ENCODE data around the gene SLX4IP. TPM values are rescaled to one million over a fixed set of nuclear protein-coding genes. Genes with fewer than 3 reads are reported as not detected.
A peak's percentile ranks its signal among the peaks of the same experiment; 100 is the strongest.

Gene SLX4IP
- total RNA-seq, 2 donors from 2014 or later: 4.7 to 5.8 TPM

- no peak for TF ChIP-seq CTCF (IDR thresholded peaks at IDR 0.05)
- peaks cover 14 to 37% of the 10 kb centered on the region in 2 donors for H3K4me1 ChIP-seq (ENCODE audit: control insufficient read depth in 1 of 2, low read depth in 2 of 2)
- H3K36me3 ChIP-seq: no peaks in the 10 kb centered on the region
- H3K27ac ChIP-seq: no peak overlapping the region
- DNase-seq (ENCODE audit: low spot score) (no peak), ATAC-seq (ENCODE audit: insufficient number of reproducible peaks, low FRiP score, low read depth) (no peak)
- H3K9me3 ChIP-seq: no peaks in the 10 kb centered on the region
- no peaks in the 10 kb centered on the region for H3K27me3 ChIP-seq (replicated peaks; ENCODE audit: insufficient read depth)
- H3K4me3 ChIP-seq: no peak overlapping the region
Measured at GRCh38 chr20:10621149-10621548, 186.0 kb downstream of the SLX4IP start.

- peak overlapping the region; percentile 76 to 88 for H3K27ac ChIP-seq
- H3K36me3 ChIP-seq: no peaks in the 10 kb centered on the region
- DNase-seq (ENCODE audit: low spot score): no peak
Measured at GRCh38 chr20:10622657-10623418, 187.7 kb downstream of the SLX4IP start.

GRCh38 chr20:10625641-10626040, 190.5 kb downstream of the SLX4IP start:
- no peak overlapping the region for H3K4me3 ChIP-seq
- H3K4me1 ChIP-seq (ENCODE audit: control insufficient read depth in 1 of 2, low read depth in 2 of 2): peaks cover 10 to 68% of the 10 kb centered on the region in 2 donors
- no peaks in the 10 kb centered on the region for H3K36me3 ChIP-seq
- peak overlapping the region in 1 of 2 donors; percentile 88 for H3K27ac ChIP-seq
- no peaks in the 10 kb centered on the region for H3K9me3 ChIP-seq
- no peaks in the 10 kb centered on the region for H3K27me3 ChIP-seq (replicated peaks; ENCODE audit: insufficient read depth)
- DNase-seq (ENCODE audit: low spot score) (no peak), ATAC-seq (ENCODE audit: insufficient number of reproducible peaks, low FRiP score, low read depth) (no peak)
- no peak for TF ChIP-seq CTCF (IDR thresholded peaks at IDR 0.05)

More at GRCh38 chr20:10622657-10623418, 187.7 kb downstream of the SLX4IP start:
- ATAC-seq (ENCODE audit: insufficient number of reproducible peaks, low FRiP score, low read depth): peak; percentile 31
- H3K4me3 ChIP-seq: peak overlapping the region; percentile 67
- TF ChIP-seq CTCF (IDR thresholded peaks at IDR 0.05): no peak
- no peaks in the 10 kb centered on the region for H3K27me3 ChIP-seq (replicated peaks; ENCODE audit: insufficient read depth)
- peaks cover 14 to 52% of the 10 kb centered on the region in 2 donors for H3K4me1 ChIP-seq (ENCODE audit: control insufficient read depth in 1 of 2, low read depth in 2 of 2)
- H3K9me3 ChIP-seq: no peaks in the 10 kb centered on the region

GRCh38 chr20:10626896-10627295, 191.8 kb downstream of the SLX4IP start:
- Histone ChIP-seq H3K36me3 (no peaks in the 10 kb centered on the region), H3K27ac (peak overlapping the region in 1 of 2 donors; percentile 30), H3K4me1 (ENCODE audit: control insufficient read depth in 1 of 2, low read depth in 2 of 2) (peaks cover 10 to 80% of the 10 kb centered on the region in 2 donors), H3K27me3 (replicated peaks; ENCODE audit: insufficient read depth) (no peaks in the 10 kb centered on the region), H3K4me3 (no peak overlapping the region), H3K9me3 (no peaks in the 10 kb centered on the region)
- DNase-seq (ENCODE audit: low spot score) (no peak), ATAC-seq (ENCODE audit: insufficient number of reproducible peaks, low FRiP score, low read depth) (no peak)
- TF ChIP-seq CTCF (IDR thresholded peaks at IDR 0.05): no peak

- DNase-seq (ENCODE audit: low spot score) (no peak), ATAC-seq (ENCODE audit: insufficient number of reproducible peaks, low FRiP score, low read depth) (no peak)
- no peaks in the 10 kb centered on the region for H3K9me3 ChIP-seq
- H3K4me3 ChIP-seq: no peak overlapping the region
- no peak for TF ChIP-seq CTCF (IDR thresholded peaks at IDR 0.05)
- H3K36me3 ChIP-seq: no peaks in the 10 kb centered on the region
- H3K27me3 ChIP-seq (replicated peaks; ENCODE audit: insufficient read depth): no peaks in the 10 kb centered on the region
- H3K4me1 ChIP-seq (ENCODE audit: control insufficient read depth in 1 of 2, low read depth in 2 of 2): peaks cover 6 to 84% of the 10 kb centered on the region in 2 donors
- peak overlapping the region in 1 of 2 donors; percentile 18 for H3K27ac ChIP-seq
Measured at GRCh38 chr20:10629946-10630650, 195.0 kb downstream of the SLX4IP start.
